SHP77 treated with DMSO at 0.1 percent for 48 hours (cell line): ENCODE results near the gene TSHR.
"Not testable (repeated sequence)": the region's sequence is repeated elsewhere in the genome, so short reads cannot be mapped to it uniquely, and the experiment has no call there.

ENCODE experiments used
- DNase-seq: peaks from one replicate; lab custom pipeline; 2025; lab: John Stamatoyannopoulos, UW

The TSHR gene

DNA sequence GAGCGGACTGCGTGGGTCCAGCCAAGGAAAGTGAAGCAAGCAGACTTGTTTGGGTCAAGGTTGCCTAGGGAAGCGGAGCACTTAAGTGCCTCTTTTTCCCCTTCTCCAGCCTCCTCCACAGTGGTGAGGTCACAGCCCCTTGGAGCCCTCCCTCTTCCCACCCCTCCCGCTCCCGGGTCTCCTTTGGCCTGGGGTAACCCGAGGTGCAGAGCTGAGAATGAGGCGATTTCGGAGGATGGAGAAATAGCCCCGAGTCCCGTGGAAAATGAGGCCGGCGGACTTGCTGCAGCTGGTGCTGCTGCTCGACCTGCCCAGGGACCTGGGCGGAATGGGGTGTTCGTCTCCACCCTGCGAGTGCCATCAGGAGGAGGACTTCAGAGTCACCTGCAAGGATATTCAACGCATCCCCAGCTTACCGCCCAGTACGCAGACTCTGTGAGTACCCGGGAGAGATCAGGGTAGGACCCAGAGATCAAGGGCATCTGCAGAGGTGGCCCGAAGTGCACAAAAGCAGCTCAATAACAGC, at the start of gene TSHR:
TSHR (plus strand) TSS at position 206 of the 526 bp plus-strand sequence; CDS start at position 266, 60 bp downstream.
- no peak for DNase-seq

DNA sequence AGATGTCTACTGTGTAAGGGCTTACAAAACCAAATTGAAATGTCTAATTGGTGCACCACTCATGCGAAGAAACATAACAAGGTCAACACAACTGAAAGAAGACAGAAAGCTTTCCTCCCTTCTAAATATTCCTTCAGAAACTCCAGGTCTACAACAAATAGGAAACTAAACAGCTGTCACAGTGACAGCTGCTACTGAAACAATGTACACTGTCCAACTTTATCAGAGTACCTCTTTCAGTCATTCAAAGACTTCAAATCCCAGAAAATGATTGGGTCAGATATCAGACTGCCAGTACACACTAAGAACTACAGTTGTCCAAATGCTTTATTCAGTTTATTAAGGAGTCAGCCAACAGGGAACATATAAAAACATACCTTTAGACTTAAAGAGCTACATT, 49.1 kb upstream of the TSHR start:
- no peak for DNase-seq

DNA sequence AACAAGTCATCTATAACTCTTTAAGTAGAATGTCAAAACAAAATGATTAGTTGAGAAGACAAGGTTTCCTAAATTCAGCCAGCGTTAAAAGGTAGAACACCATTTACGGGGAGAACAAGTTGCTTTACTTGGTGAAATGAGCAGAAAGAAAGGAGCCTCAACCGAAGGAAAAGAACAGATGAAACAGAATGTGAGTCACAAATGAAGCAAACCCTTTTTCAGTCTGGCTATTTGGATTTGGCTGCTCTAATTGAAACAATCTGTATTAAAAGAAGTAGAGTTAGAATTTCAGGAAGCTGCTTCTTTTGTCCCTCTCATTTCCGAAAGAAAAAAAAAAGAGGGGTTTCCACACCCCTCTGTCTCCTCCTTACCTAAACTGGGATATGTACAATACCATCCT, 48.5 kb upstream of the TSHR start:
- no peak for DNase-seq

DNA sequence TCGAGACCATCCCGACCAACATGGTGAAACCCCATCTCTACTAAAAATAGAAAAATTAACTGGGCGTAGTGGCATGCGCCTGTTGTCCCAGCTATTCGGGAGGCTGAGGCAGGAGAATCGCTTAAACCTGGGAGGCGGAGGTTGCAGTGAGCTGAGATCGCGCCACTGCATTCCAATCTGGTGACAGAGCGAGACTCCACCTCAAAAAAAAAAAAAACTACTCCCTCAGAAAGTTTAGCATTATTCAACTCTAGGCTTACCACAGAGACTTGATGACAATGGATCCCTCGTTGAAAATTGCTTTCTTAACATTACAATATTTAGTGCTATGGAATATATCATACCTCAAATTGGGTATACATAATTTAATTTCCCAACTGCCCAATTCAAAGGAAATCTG, 43.4 kb upstream of the TSHR start:
- not testable (repeated sequence) for DNase-seq

DNA sequence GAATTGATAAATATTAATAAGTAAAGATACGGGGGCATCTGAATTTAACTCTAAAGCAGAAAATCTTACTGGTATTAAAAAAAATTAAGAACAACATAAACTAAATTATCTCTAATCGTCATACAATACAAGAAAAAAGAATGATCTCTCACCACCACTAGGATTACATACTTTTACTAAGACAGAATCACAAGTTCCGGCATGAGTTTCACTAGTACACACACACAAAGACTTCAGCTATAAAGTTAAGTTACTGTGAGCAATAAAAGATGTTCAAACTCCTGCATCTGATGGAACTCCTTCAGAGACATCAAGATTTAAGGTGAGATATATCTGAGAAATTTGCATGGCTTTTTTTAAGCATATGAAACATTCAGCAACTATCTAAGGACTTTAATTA, 35.8 kb upstream of the TSHR start:
- no peak for DNase-seq

DNA sequence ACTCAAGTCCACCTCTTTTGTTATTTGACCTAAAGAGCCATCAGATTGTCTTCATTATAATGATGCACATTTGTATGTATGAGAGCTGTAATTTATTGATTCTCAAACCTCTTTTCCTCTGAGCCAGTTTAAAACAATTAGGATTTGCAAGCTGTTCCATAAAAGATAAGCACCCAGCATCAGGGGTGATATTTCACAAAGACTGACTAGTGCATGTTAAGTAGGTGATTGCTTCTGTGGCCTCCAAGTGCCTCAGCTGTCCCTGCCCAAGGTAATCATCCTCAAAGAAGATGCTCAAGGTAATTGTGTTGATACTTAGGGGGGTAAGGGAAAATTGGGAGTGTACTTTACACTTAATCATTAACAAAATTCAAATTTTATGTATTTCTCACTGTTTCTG, 32.1 kb upstream of the TSHR start:
- no peak for DNase-seq

DNA sequence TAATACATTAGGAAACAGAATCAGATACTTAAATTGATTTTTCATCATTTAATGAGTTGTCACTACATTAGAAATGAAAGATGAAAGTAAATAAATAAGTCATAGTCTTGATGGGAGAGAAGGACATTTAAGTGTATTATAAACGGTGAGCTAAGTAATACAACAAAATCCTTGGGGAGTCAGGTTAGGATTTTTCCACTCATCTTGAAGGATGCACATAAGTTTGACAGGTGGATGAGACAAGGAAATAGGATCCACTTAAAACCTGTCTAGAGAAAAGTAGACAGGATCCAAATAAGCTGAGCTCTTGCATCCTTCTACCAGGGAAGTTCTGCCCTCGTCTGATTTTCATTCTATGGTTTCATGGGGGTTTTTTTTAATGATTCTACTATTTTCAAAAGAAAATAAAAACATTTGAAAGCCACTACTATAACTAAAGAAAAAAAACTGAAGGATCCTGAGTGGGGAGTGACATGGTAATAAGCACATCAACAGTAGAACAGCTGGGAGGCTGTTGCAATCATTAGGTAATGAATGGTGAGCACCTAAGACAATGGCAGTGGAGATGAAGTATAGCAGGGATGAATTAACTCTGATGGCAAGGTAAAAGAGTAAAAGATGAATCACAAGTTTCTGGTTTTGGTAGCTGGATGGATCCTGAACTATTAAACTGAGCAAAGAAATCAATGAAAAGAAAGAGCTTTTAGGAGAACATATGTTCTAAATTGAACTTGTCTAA, 30.9 kb upstream of the TSHR start:
- no peak for DNase-seq

DNA sequence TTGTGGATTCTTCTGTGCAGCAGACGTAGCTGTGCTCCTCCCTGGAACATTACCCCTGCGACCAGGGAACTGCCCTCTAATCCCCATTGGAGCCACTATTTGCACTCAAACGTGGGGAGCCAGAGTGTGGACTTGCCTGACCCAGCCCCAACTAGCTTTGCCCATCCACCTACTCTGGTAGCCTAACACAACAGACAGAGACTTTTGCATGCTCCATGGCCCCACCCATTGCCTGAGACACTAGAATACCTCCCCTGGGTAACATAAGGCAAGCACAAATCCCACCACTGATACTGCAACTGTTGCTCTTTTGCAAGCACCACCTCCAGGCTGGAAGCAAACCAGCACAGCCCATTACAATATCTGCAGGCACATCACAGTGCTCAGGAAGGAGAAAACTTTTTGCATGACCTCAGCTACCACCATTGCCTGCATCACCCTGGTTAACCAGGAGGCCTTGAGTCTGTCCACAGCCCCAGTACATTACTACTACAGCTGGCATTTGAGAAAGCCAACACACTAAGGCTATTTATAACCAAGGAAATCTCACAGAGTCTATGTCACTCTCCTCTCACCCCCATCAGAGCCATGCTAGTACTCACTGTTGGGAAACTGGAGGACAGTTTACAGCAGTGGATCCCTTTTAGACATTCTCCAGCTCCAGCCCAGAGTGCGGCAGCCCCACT, 28.9 kb upstream of the TSHR start:
- DNase-seq: no peak

DNA sequence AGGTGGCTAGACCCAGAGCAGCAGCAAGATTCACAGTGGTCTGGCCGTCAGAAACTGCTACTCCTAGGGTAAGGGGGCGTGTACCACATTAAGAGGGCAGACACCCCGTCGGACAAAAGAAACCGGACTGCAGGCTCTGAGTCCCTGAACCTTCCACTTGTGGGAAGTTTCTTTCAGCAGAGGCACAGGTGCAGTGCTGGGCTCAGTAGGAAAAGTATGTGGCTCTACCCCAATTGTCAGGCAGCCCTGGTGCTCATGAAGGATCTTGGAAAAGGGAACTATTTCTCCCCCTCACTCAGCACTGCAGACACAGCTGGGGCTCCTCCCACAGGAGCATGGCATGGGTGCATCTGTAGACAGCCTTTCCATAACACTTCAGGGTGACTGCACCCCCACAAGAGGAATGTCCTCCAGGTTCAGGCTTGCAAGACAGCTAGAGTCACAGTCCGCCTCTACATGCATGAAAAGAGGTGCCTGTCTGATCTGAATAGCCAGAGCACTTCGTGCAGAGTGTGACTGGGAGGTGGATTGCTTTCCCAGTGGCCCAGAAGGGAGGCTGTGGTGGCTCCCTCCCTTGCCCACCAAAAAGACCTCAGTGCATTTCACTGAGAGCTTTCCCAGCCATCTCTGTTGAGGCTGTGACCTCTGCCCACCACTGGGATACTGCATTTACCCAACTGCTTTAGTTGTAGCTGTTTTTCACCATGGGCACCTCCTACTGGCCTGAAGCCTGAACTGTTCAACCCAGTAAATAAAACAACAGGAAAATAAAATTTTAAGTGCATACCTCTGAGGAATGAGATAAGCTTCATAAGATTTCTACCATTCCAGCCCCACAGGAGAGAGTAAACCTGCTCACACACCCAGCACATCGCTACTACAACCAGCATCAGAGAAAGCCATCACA, 28.1 kb upstream of the TSHR start:
- DNase-seq: no peak

DNA sequence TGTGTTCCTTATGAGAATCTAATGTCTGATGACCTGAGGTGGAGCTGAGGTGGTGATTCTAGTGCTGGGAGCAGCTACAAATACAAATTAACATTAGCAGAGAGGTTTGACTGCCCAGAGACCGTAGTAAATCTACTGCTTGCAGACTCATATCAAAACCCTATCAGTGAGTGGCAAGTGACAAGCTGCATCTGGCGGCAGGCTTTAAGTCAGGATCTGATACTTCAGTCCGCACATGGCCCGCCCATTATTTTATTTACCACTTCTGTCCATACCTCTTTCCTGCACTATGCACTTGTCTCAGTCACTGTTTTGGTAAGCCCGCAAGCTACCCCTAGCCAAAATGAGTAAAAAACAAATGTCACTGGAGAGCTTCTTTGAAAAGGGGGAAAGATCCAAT, 25.3 kb upstream of the TSHR start:
- DNase-seq: no peak

DNA sequence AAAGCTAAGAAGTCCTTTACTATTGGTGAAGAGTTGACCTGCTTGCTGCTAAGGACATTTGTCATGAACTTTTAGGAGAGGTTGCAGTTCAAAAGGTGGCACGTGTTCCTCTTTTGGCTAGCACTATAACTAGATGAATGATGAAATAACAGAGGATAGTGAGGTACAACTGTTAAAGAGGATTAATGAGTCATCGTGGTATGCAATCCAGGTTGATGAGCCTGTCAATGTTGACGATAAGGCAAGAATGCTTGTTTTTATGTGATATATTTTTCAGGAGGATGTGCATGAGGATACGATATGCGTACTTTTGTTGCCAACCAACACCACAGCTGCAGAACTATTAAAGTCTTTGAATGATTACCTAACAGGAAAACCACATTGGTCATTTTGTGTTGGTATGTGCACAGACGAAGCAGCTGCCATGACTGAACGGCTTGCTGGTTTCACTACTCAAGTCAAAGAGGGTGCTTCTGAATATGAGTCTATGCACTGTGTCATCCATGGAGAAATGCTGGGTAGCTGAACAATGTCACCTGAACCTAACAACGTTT, 24.5 kb upstream of the TSHR start:
- DNase-seq: no peak

DNA sequence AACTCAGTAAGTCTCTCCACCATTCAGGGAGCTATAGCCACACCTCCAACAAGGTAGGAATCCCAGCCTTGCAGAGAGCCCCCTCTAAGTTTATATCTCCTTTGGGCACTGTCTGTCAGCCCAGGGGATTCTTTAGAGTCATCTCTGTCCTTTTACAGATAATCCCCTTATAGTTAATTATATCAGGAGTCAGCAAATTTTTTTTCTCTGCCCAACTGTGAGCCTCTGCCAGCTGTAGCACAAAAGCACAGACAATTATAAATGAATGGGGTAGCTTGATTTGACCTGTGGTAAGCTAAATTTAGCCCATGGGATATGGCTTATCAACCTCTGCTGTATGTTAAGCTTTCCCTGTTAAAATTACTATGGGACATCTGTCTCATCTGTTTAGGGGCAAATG, 22.1 kb upstream of the TSHR start:
- no peak for DNase-seq

DNA sequence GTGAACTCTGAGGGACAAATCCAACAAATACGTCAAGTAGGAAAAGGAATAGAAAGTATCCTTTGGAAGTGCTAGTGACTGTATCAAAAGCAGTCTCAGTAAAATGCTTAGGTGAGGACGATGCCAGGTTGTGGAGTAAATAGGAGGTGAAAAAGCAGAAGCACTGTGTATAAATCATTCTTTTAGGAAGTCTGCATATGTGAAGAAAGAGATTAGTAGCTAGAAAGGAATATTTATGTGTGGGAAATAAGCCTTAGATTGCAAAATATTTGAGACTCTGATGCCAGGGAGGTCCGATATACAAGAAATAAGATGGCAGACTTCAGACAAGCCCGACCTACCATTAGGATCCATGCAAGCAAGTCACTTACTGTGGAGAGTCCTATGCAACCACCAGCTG, 21.7 kb upstream of the TSHR start:
- DNase-seq: no peak

DNA sequence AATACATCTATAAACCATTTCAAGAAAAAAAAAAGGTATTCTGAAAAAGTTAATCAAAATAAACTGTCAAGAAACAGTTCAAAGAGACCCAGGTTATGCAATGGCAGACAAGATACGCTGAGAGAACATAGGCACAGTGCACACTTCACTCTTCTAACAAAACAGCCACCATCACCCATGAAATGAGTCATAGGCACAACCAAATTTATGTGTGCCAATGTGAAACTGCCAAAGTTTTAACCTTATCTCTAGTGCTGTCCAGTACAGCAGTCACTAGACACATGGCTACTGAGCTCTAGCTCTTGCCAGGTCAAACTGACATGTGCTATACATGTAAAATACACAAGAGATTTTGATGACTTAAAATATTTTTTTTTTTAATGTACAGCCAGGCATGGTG, 15.3 kb upstream of the TSHR start:
- no peak for DNase-seq

DNA sequence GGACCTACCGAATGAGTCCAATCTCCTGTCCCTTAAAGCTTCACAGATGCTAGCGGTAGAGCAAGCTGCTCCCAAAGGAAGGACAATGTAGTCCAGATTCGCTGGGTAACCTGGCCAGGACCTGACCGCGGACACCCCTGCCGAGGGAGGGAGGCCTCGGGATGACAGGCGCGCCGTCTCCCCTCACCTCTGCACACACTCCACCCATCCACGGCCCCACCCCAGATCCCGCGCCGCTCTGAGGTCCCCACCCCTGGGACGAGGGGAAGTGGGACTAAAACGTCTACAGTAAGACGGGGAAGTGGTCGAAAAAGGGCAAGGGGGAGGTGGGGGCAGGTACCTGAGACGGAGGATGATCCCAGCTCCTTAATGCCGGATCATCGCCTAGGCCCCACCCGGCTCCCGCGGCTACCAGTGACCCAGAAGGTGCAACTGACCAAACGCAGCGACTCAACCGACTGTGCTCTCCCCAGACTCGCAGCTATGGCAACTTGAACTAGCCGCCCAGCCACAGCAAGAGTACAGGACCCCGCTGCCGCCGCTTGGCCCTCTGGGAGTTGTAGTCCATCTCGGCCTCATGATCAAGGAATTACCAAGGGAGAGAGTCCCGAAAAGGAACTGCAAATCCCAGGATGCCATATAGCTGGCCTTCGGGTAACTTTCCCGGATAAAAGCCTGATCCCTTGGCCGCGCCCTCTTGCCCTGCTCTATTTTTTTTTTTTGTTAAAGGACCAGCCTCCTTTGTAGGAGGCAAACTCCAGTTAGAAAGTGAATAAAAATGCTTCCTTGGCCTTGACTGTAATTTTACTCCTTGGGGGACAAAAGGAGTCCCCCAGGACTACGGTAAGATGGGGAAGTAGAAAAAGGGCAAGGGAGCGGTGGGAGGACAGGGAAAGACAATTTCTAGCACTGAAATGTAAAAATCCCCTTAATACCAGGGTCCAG, 13.9 kb upstream of the TSHR start, which contains the start of gene CEP128:
CEP128 (minus strand) TSS at position 498 of the 945 bp plus-strand sequence.
- peak; percentile 93 for DNase-seq

DNA sequence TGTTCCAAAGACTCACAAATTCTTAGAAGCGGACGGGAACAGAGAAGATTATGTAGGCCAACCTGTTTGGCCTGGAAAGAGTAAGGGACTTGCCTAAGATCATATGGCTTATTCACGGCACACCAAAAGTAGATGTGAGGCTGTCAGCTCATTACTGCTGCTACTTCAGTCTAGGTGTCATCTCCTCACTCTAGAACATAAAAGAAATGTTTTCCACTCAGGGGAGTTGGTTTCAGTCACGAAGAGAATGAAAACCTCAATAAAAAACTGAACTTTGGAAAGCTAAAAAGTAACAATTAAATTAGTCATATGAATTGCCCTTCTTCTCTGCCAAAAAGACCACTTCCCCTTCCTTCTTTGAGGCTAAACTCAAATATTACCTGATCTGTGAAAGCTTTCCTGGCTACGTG, 13.2 kb upstream of the TSHR start:
- DNase-seq: no peak

DNA sequence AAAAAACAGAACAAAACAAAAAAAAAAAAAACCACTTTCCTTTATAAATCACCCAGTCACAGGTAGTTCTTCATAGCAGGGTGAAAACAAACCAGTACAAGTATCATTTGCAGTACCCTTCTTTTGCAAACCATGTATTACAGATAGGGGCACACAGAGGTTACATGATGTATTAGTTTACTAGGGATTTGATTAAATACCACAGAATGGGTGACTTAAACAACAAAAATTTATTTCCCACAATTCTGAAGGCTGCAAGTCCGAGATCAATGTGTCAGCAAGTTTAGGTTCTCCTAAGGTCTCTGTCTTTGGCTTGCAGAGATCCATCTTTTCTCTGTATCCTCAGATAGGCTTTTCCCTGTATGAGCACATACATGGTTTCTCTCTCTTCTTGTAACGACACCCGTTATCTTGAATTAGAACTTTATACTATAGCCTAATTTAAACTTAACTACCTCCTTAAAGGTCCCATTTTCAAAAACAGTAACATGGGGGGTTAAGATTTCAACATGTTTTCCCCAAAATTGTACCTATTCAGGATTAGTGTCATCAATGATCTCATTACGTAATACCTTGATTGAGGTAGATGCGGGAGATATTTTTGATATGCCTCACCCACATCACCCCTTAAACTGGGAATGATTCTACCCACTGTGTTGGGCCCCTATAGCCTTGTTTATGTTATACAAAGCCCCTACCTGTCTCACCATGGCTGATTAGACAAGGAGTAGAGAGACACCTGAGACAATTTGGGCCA, 10.4 kb upstream of the TSHR start:
- DNase-seq: no peak

DNA sequence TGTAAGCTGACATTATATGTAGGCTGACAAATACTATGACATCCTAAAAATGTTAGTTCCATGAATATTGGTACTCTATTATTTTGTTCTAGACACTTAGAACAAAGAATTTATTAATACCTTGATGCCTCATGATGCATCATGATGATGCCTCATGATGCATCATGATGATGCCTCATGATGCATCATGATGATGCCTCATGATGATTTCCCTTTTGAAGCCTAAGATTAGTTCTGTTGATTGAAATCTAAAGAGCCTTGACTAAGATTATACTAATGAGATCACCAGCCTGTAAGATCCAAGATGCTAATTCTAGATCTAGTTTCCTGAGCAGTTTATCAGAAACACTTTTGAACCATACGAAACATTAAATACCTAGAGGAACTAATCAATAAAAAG, 9.2 kb upstream of the TSHR start:
- no peak for DNase-seq

DNA sequence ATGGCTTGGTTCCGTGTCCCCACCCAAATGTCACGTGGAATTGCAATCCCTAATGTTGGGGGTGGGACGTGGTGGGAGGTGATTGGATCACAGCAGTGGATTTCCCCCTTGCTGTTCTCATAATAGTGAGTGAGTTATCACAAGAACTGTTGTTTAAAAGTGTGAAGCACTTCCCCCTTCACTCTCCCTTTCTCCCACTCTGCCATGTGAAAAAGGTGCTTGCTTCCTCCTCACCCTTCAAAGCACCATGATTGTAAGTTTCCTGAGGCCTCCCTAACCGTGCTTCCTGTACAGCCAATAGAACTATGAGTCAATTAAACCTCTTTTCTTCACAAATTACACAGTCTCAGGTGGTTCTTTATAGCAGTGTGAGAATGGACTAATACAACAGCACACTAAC, 8.6 kb upstream of the TSHR start:
- DNase-seq: no peak

DNA sequence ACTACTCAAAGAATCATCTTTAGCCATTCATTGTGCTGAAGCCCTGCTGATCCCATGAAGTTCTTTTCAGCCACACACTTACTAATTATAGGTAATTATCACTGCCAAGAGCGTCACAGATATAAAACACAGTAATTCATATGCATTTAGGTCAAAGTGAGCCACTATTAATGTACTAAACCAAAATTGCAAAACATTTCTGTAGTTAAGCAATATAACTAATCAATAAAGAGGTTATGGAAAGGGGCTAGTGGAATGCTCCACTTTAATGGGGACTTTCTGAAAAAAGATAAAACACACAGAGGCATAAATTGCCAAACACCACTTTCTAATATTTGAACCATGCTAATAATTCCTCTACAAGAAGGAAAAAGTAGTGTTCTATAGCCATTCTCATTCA, 7.1 kb upstream of the TSHR start:
- no peak for DNase-seq
